ENCODE results near the gene CDC42BPB.

CDC42BPB gene

GRCh38 chr14:103088921-103089320, 31.6 kb upstream of the CDC42BPB start:
- Mint-ChIP-seq H3K27me3 (ENCODE audit: low read depth) (peaks cover 5% of the 10 kb centered on the region), H3K36me3 (ENCODE audit: low read depth) (no peaks in the 10 kb centered on the region), H3K4me1 (ENCODE audit: low read depth) (peaks cover 3% of the 10 kb centered on the region), H3K9me3 (no peaks in the 10 kb centered on the region), H3K27ac (no peak overlapping the region), H3K4me3 (no peak overlapping the region)
- DNase-seq (ENCODE audit: low spot score) = no peak

GRCh38 chr14:103087343-103087835, 30.0 kb upstream of the CDC42BPB start:
- Mint-ChIP-seq H3K27ac (no peak overlapping the region), H3K36me3 (ENCODE audit: low read depth) (no peaks in the 10 kb centered on the region), H3K4me1 (ENCODE audit: low read depth) (peaks cover 3% of the 10 kb centered on the region), H3K9me3 (no peaks in the 10 kb centered on the region), H3K4me3 (no peak overlapping the region), H3K27me3 (ENCODE audit: low read depth) (peaks cover 5% of the 10 kb centered on the region)
- DNase-seq (ENCODE audit: low spot score) = no peak

- H3K9me3 Mint-ChIP-seq = no peaks in the 10 kb centered on the region
- H3K36me3 Mint-ChIP-seq (ENCODE audit: low read depth) = no peaks in the 10 kb centered on the region
- H3K4me1 Mint-ChIP-seq (ENCODE audit: low read depth) = peaks cover 3% of the 10 kb centered on the region
- peaks cover 5% of the 10 kb centered on the region for H3K27me3 Mint-ChIP-seq (ENCODE audit: low read depth)
- H3K4me3 Mint-ChIP-seq = no peak overlapping the region
- no peak for DNase-seq (ENCODE audit: low spot score)
- no peak overlapping the region for H3K27ac Mint-ChIP-seq
Measured at GRCh38 chr14:103086771-103087342, 29.5 kb upstream of the CDC42BPB start.

GRCh38 chr14:103085106-103086091, 28.1 kb upstream of the CDC42BPB start:
- no peaks in the 10 kb centered on the region for H3K36me3 Mint-ChIP-seq (ENCODE audit: low read depth)
- no peak overlapping the region for H3K4me3 Mint-ChIP-seq
- no peak for DNase-seq (ENCODE audit: low spot score)
- no peaks in the 10 kb centered on the region for H3K4me1 Mint-ChIP-seq (ENCODE audit: low read depth)
- H3K27me3 Mint-ChIP-seq (ENCODE audit: low read depth) = peaks cover 5% of the 10 kb centered on the region
- H3K9me3 Mint-ChIP-seq = no peaks in the 10 kb centered on the region
- H3K27ac Mint-ChIP-seq = no peak overlapping the region

- Mint-ChIP-seq H3K27ac (no peak within 1 kb of the TSS), H3K4me1 (ENCODE audit: low read depth) (no peaks in the 10 kb centered on the region), H3K9me3 (no peaks in the 10 kb centered on the region), H3K36me3 (ENCODE audit: low read depth) (no peaks in the 10 kb centered on the region), H3K4me3 (no peak within 1 kb of the TSS), H3K27me3 (ENCODE audit: low read depth) (peaks cover 5% of the 10 kb centered on the region)
- no peak for DNase-seq (ENCODE audit: low spot score)
Measured at GRCh38 chr14:103084021-103084919, 26.9 kb upstream of the CDC42BPB start, which contains the start of gene LBHD2. LBHD2 (plus strand) TSS chr14:103084210; CDS start chr14:103086013, 1,803 bp downstream.

GRCh38 chr14:103081951-103082350, 24.6 kb upstream of the CDC42BPB start:
- Mint-ChIP-seq H3K9me3 (no peaks in the 10 kb centered on the region), H3K36me3 (ENCODE audit: low read depth) (no peaks in the 10 kb centered on the region), H3K27me3 (ENCODE audit: low read depth) (peaks cover 7% of the 10 kb centered on the region), H3K4me1 (ENCODE audit: low read depth) (no peaks in the 10 kb centered on the region), H3K4me3 (no peak overlapping the region), H3K27ac (no peak overlapping the region)
- DNase-seq (ENCODE audit: low spot score) = no peak

GRCh38 chr14:103078860-103079587, 21.7 kb upstream of the CDC42BPB start:
- Mint-ChIP-seq H3K27ac (no peak overlapping the region), H3K4me1 (ENCODE audit: low read depth) (no peaks in the 10 kb centered on the region), H3K9me3 (no peaks in the 10 kb centered on the region), H3K36me3 (ENCODE audit: low read depth) (no peaks in the 10 kb centered on the region), H3K27me3 (ENCODE audit: low read depth) (peaks cover 7% of the 10 kb centered on the region), H3K4me3 (no peak overlapping the region)
- no peak for DNase-seq (ENCODE audit: low spot score)

- peak; percentile 55 for DNase-seq (ENCODE audit: low spot score)
- Mint-ChIP-seq H3K27ac (no peak overlapping the region), H3K4me3 (no peak overlapping the region), H3K36me3 (ENCODE audit: low read depth) (no peaks in the 10 kb centered on the region), H3K27me3 (ENCODE audit: low read depth) (peaks cover 7% of the 10 kb centered on the region), H3K4me1 (ENCODE audit: low read depth) (no peaks in the 10 kb centered on the region), H3K9me3 (no peaks in the 10 kb centered on the region)
Measured at GRCh38 chr14:103078420-103078749, 21.0 kb upstream of the CDC42BPB start.

GRCh38 chr14:103074729-103075367, 17.5 kb upstream of the CDC42BPB start:
- Mint-ChIP-seq H3K4me1 (ENCODE audit: low read depth) (no peaks in the 10 kb centered on the region), H3K27me3 (ENCODE audit: low read depth) (peaks cover 7% of the 10 kb centered on the region), H3K9me3 (no peaks in the 10 kb centered on the region), H3K27ac (no peak overlapping the region), H3K4me3 (peak overlapping the region; percentile 27), H3K36me3 (ENCODE audit: low read depth) (no peaks in the 10 kb centered on the region)
- no peak for DNase-seq (ENCODE audit: low spot score)

GRCh38 chr14:103073876-103074728, 16.8 kb upstream of the CDC42BPB start:
- H3K27ac Mint-ChIP-seq = no peak overlapping the region

GRCh38 chr14:103073367-103073875, 16.1 kb upstream of the CDC42BPB start:
- Mint-ChIP-seq H3K4me1 (ENCODE audit: low read depth) (no peaks in the 10 kb centered on the region), H3K27me3 (ENCODE audit: low read depth) (peaks cover 7% of the 10 kb centered on the region), H3K4me3 (no peak overlapping the region), H3K36me3 (ENCODE audit: low read depth) (no peaks in the 10 kb centered on the region), H3K27ac (no peak overlapping the region), H3K9me3 (no peaks in the 10 kb centered on the region)
- DNase-seq (ENCODE audit: low spot score) = no peak

More at GRCh38 chr14:103073876-103074728, 16.8 kb upstream of the CDC42BPB start:
- Mint-ChIP-seq H3K4me3 (peak overlapping the region; percentile 27), H3K27me3 (ENCODE audit: low read depth) (peaks cover 7% of the 10 kb centered on the region), H3K9me3 (no peaks in the 10 kb centered on the region), H3K4me1 (ENCODE audit: low read depth) (no peaks in the 10 kb centered on the region), H3K36me3 (ENCODE audit: low read depth) (no peaks in the 10 kb centered on the region)
- no peak for DNase-seq (ENCODE audit: low spot score)

Measured in T-helper 2 cell treated with Interferon-gamma antibody and Interleukin-4, amounts not matched to agents 5 μg/mL and 100 μg/mL, for 36 hours (primary cell).